Fibroblast of lung (primary cell): ENCODE results near the gene RNLS. TPM values are rescaled to one million over a fixed set of nuclear protein-coding genes. Genes with fewer than 3 reads are reported as not detected.

Experiments
- DNase-seq, 2 donors: peaks; one replicate each; pipeline versions ENCODE4 v3.0.0 to v3.0.0-alpha.2; 2010; ENCODE audit warnings: low read depth in 2 of 2
- H2AFZ ChIP-seq: 2 replicates; pipeline ENCODE4 v1.5.1; 2012; ENCODE audit warnings: low read length, control low read depth, inconsistent platforms
- H3K27ac ChIP-seq: 2 replicates; pipeline ENCODE4 v1.5.1; 2011; ENCODE audit warnings: low read length, control low read depth; ENCODE audit not compliant: insufficient read depth
- H3K27me3 ChIP-seq: 2 replicates; pipeline ENCODE4 v1.5.1; 2011; ENCODE audit warnings: mild to moderate bottlenecking, low read length; ENCODE audit not compliant: control insufficient read depth, insufficient read depth
- H3K36me3 ChIP-seq: 2 replicates; pipeline ENCODE4 v1.5.1; 2011; ENCODE audit warnings: low read length; ENCODE audit not compliant: control insufficient read depth, insufficient read depth
- H3K4me1 ChIP-seq: 2 replicates; pipeline ENCODE4 v1.5.1; 2011; ENCODE audit warnings: low read length; ENCODE audit not compliant: control insufficient read depth, insufficient read depth; ENCODE audit errors: extremely low read depth
- H3K4me2 ChIP-seq: 2 replicates; pipeline ENCODE4 v1.5.1; 2011; ENCODE audit warnings: low read length, control low read depth; ENCODE audit not compliant: insufficient read depth; ENCODE audit errors: extremely low read depth
- H3K4me3 ChIP-seq, 4 experiments: fragments of 200-600 bp in 1 of 4; sonication (generic) in 1 of 4; replicated peaks in 1 of 4; 2 replicates each; pipeline ENCODE4 v1.5.1; 2011 to 2016; ENCODE audit warnings: low read length in 4 of 4, low read depth in 3 of 4, mild to moderate bottlenecking in 3 of 4, control low read depth in 2 of 4, inconsistent platforms in 1 of 4, mixed read lengths in 1 of 4; ENCODE audit not compliant: insufficient read depth in 1 of 4; ENCODE audit errors: control extremely low read depth in 1 of 4
- H3K79me2 ChIP-seq: 2 replicates; pipeline ENCODE4 v1.5.1; 2012; ENCODE audit warnings: mild to moderate bottlenecking, low read length, inconsistent platforms; ENCODE audit not compliant: control insufficient read depth, insufficient read depth
- H3K9ac ChIP-seq: 2 replicates; pipeline ENCODE4 v1.5.1; 2011; ENCODE audit warnings: mild to moderate bottlenecking, low read length, control low read depth; ENCODE audit not compliant: insufficient read depth
- H3K9me3 ChIP-seq: 2 replicates; pipeline ENCODE4 v1.5.1; 2012; ENCODE audit warnings: low read depth, low read length; ENCODE audit not compliant: control insufficient read depth, insufficient read depth
- H4K20me1 ChIP-seq: 2 replicates; pipeline ENCODE4 v1.5.1; 2011; ENCODE audit warnings: low read length; ENCODE audit not compliant: control insufficient read depth, insufficient read depth; ENCODE audit errors: extremely low read depth
- EZH2 ChIP-seq: IDR thresholded peaks from 2 replicates; pipeline ENCODE4 v1.5.1; 2012; ENCODE audit warnings: low read length, control low read depth, mild to moderate bottlenecking; ENCODE audit errors: missing control alignments
- polyA plus RNA-seq, 2 donors: library from polyadenylated mRNA; depleted of rRNA in 1 of 2; stranded (reverse) in 1 of 2; unstranded in 1 of 2; fragments of >200 nt; gene quantifications; 2 replicates each; pipeline ENCODE4 v1.2.1, GENCODE V29; 2011 to 2012; ENCODE audit warnings: missing spikeins in 1 of 2
- total RNA-seq: library from RNA; depleted of rRNA; stranded (reverse); fragments of >200 nt; gene quantifications from 2 replicates; pipeline ENCODE4 v1.2.1, GENCODE V29; 2014
- TF ChIP-seq, protein P1 (sequence below), 2 donors: IDR thresholded peaks in 1 of 2; conservative IDR thresholded peaks in 1 of 2; 1 replicate in 1 of 2; 2 replicates in 1 of 2; pipeline ENCODE4 v1.5.1; 2011 to 2012; ENCODE audit warnings: low read length in 2 of 2, control low read depth in 1 of 2, inconsistent platforms in 1 of 2, low read depth in 1 of 2, mild to moderate bottlenecking in 1 of 2

Gene RNLS
- total and polyA plus RNA-seq, 2 donors (not counting 1 experiment from before 2014, with no cell fraction given) = 16.5 to 18.4 TPM

DNA sequence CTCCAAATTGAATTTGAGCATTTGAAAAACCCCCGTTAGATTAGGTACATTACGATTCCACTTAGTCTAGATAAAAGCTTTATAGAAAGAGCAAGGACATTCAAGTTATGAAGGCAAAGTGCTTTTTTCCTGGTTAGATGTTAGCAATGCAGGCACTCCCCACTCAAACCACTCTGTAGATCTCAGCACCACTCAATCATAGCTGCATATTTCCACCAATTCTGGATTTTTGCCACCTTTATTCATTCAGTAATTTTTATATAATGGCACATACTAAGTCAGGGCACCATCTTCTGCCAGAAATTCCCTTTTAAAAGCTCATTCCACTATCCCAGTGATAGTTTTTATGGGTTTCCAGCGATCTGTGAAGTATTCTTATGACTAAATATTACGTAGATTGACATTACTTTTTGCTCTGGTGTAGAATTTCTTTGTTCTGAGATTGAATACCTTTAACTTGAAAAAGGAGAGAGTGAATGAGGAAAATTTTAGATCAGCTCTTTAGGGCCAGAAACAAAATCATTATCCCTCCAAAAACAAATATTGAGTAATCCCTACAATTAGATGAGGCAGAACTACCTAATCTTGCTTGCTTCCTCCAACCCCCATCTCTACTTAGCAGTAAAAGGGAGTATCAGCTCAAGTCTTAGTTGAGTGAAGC is 51.6 kb downstream of the RNLS start:
- H3K36me3 ChIP-seq = no peaks in the 10 kb centered on the region
- H3K4me3 ChIP-seq = no peak overlapping the region
- TF ChIP-seq, protein P1, sequence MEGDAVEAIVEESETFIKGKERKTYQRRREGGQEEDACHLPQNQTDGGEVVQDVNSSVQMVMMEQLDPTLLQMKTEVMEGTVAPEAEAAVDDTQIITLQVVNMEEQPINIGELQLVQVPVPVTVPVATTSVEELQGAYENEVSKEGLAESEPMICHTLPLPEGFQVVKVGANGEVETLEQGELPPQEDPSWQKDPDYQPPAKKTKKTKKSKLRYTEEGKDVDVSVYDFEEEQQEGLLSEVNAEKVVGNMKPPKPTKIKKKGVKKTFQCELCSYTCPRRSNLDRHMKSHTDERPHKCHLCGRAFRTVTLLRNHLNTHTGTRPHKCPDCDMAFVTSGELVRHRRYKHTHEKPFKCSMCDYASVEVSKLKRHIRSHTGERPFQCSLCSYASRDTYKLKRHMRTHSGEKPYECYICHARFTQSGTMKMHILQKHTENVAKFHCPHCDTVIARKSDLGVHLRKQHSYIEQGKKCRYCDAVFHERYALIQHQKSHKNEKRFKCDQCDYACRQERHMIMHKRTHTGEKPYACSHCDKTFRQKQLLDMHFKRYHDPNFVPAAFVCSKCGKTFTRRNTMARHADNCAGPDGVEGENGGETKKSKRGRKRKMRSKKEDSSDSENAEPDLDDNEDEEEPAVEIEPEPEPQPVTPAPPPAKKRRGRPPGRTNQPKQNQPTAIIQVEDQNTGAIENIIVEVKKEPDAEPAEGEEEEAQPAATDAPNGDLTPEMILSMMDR (conservative IDR thresholded peaks at IDR 0.05 in 1 of 2, IDR thresholded peaks at IDR 0.05 in 1 of 2; ENCODE audit: low read depth in 1 of 2, low read length in 2 of 2) = no peak
- no peak for TF ChIP-seq EZH2
- no peaks in the 10 kb centered on the region for H3K27me3 ChIP-seq
- H3K79me2 ChIP-seq = no peaks in the 10 kb centered on the region
- no peak overlapping the region for H2AFZ ChIP-seq
- no peak overlapping the region for H3K4me2 ChIP-seq
- no peaks in the 10 kb centered on the region for H3K9me3 ChIP-seq
- no peak for DNase-seq
- no peaks in the 10 kb centered on the region for H4K20me1 ChIP-seq
- H3K4me1 ChIP-seq = no peaks in the 10 kb centered on the region
- H3K27ac ChIP-seq = no peak overlapping the region
- no peak overlapping the region for H3K9ac ChIP-seq

DNA sequence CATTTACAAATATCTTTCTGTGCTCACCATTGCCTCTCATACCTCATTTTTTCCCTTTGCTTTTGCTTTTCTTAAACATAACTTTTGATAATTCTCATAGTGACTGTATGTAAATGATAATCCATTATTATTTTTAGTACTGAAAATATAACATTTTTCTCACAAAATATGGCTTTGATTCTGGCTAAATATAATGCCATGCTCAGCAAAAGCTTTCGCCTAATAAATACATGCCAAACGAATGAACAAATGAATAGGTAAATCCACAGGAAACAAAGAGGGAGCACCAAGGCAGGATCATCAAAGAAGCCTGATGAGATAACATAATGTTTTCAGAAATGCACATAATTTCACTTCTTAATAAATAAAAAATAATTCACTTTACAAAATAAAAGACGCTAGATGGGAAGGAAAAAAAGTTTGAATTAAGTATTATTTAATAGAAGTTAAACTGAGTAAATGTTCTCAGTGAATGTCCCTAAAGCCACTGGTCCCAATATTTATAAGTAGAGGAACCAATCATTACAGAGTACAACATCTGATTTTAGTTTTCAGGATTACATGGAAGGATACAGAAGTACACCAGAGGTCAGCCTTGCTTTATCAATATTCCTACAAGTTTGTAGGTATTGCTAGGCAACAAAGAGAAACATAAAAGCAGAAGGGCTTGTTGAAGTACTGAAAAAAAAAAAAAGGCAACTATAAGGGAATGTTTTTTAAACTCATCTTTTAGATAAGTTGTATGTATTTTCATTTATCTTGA is 52.3 kb downstream of the RNLS start:
- H2AFZ ChIP-seq = no peak overlapping the region
- no peaks in the 10 kb centered on the region for H3K79me2 ChIP-seq

DNA sequence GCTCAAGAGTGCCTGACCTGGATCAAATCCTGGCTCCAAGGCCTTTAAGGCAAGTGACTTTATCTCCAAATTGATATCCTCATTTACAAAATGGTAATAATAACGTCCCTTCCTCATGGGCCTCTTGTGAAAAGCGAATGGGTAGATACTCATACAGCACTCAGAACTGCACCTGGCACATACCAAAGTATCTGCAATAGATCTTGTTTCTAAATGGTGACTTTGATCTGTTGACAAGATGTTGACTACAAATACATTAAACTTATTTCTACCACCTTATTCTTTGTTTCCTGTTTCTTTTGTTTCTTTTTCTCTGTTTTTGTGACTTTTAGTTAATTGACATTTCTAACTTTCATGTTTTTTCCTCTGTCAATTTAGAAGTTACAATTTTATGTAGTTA is 53.0 kb downstream of the RNLS start:
- no peak for DNase-seq
- no peak overlapping the region for H3K27ac ChIP-seq
- H3K9ac ChIP-seq = no peak overlapping the region
- no peaks in the 10 kb centered on the region for H4K20me1 ChIP-seq
- H3K27me3 ChIP-seq = no peaks in the 10 kb centered on the region
- H3K79me2 ChIP-seq = no peaks in the 10 kb centered on the region
- no peak for TF ChIP-seq EZH2
- TF ChIP-seq, protein P1 (conservative IDR thresholded peaks at IDR 0.05 in 1 of 2, IDR thresholded peaks at IDR 0.05 in 1 of 2; ENCODE audit: low read depth in 1 of 2, low read length in 2 of 2) = no peak
- no peak overlapping the region for H3K4me3 ChIP-seq
- H3K4me1 ChIP-seq = no peaks in the 10 kb centered on the region
- no peaks in the 10 kb centered on the region for H3K36me3 ChIP-seq
- H3K9me3 ChIP-seq = no peaks in the 10 kb centered on the region
- H3K4me2 ChIP-seq = no peak overlapping the region
- no peak overlapping the region for H2AFZ ChIP-seq

More for the DNA sequence above, 52.3 kb downstream of the RNLS start:
- H3K9ac ChIP-seq = no peak overlapping the region
- no peaks in the 10 kb centered on the region for H3K9me3 ChIP-seq
- no peaks in the 10 kb centered on the region for H3K27me3 ChIP-seq
- no peak overlapping the region for H3K4me3 ChIP-seq
- no peak for DNase-seq
- no peak for TF ChIP-seq EZH2
- TF ChIP-seq, protein P1 (conservative IDR thresholded peaks at IDR 0.05 in 1 of 2, IDR thresholded peaks at IDR 0.05 in 1 of 2; ENCODE audit: low read depth in 1 of 2, low read length in 2 of 2) = no peak
- H3K4me2 ChIP-seq = no peak overlapping the region
- H3K4me1 ChIP-seq = no peaks in the 10 kb centered on the region
- no peaks in the 10 kb centered on the region for H3K36me3 ChIP-seq
- H4K20me1 ChIP-seq = no peaks in the 10 kb centered on the region
- no peak overlapping the region for H3K27ac ChIP-seq
